NB4 (cell line): ENCODE data around the gene PAOX.
A peak's percentile ranks its signal among the peaks of the same experiment; 100 is the strongest.
"Not testable (repeated sequence)": the region's sequence is repeated elsewhere in the genome, so short reads cannot be mapped to it uniquely, and the experiment has no call there.

Source experiments
- DNase-seq: peaks from one replicate; pipeline ENCODE4 v3.0.0; 2010; ENCODE audit warnings: low read depth
- H3K4me3 ChIP-seq: one replicate; pipeline ENCODE4 v1.5.1; 2011; ENCODE audit warnings: mild to moderate bottlenecking, low read depth, low read length, moderate library complexity
- CTCF ChIP-seq: IDR thresholded peaks from one replicate; pipeline ENCODE4 v1.5.1; 2012; ENCODE audit warnings: low read depth, low read length
- MAX ChIP-seq: IDR thresholded peaks from 2 replicates; pipeline ENCODE4 v1.6.1; 2011; ENCODE audit warnings: low read depth, low read length
- MYC ChIP-seq: IDR thresholded peaks from 2 replicates; pipeline ENCODE4 v1.6.1; 2011; ENCODE audit warnings: low read depth, low read length
- POLR2A ChIP-seq: IDR thresholded peaks from 2 replicates; pipeline ENCODE4 v1.6.1; 2011; ENCODE audit warnings: mild to moderate bottlenecking; ENCODE audit not compliant: insufficient read length; ENCODE audit errors: extremely low read depth

The PAOX gene

DNA sequence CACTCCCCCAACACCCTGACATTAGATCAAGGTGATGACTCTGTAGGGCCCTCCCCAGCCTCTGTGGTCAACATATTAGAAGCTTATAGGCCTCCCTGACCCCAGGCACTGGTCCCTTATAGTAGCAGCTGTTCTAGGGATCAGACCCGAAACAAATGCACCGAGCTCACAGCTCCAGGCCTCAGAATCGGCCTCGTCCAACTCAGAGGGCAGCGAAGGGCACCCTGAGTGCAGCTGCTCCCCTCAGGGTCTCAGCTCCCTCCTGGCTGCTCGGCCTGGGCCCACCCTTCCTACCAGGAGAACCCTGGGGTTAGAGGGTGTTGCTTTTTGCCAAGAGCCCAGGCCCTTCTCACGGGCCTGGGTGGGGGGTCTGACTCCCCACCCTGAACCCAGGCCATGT lies 10.9 kb upstream of the PAOX start:
- no peak for TF ChIP-seq MAX
- TF ChIP-seq MYC: no peak
- no peak for TF ChIP-seq CTCF
- TF ChIP-seq POLR2A: no peak
- H3K4me3 ChIP-seq: no peak overlapping the region
- DNase-seq: no peak

DNA sequence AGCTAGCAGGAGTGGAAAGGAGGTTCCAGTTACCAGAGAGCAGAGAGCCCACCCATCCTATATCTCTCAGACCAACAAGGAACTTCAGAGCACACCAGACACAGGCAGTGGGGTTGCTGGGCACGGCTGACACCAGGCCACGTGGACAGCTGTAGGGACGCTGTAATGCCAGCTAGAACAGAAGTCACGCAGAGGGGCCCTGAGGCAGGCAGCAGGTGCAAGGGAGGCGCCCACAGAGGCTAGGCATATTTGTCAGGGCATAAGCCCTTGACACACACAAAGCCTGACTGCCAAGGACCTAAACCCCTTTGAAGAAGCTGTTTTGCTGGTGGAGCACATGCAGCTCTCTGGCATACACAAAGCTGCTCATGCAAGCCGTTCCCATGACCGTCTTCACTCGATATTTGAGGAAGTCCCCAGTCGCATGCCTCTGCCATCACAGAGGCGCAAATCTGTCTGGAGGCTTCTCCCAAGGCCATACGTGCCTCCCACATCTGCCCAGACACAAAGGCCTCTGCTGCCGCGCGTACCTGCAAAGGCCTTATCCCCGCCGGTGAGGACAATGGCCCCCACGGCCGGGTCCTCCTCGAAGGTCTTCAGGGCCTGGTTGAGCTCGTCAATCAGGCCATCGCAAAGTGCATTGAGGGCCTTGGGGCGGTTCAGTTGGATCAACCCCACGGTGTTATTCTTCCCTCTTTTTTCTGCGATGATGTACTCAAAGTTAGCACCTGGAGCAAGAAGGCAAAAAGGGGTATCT lies 8.9 kb upstream of the PAOX start:
- TF ChIP-seq POLR2A: no peak
- no peak for TF ChIP-seq CTCF
- TF ChIP-seq MAX: no peak
- no peak for TF ChIP-seq MYC
- no peak for DNase-seq

DNA sequence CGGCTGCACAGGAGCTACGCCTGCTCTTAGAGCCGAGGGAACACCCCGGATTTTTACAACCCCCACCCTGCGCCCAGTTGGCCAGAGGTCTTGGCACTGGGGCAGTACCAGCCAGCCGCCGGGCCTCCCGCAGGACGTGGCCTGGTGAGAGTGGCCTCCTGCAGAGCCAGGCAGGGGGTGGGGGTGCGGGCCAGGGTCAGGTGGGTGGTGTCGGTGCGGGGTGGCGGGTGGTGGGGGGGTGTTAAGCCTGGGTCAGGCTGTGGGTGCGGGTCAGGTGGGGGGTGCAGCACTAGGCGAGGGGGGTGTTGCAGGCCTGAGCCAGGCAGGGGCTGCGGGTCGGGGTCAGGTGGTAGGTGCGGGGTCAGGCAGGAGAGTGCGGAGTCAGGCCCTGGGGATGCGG lies 6.6 kb upstream of the PAOX start:
- TF ChIP-seq MAX (no peak), CTCF (no peak), POLR2A (no peak), MYC (no peak)

More for the DNA sequence above, 8.9 kb upstream of the PAOX start:
- no peak overlapping the region for H3K4me3 ChIP-seq

GRCh38 chr10:133373174-133374090 lies 5.6 kb upstream of the PAOX start, which contains the start of gene ECHS1:
Gene ECHS1, minus strand, starts transcription at chr10:133373354. Its CDS starts 21 bp downstream, at chr10:133373333.
- peak; percentile 81 for TF ChIP-seq POLR2A
- TF ChIP-seq MAX: peak; percentile 28; the same call in 1 of the 2 replicates
- peak; percentile 72 for TF ChIP-seq MYC
- TF ChIP-seq CTCF: no peak
- H3K4me3 ChIP-seq: peak within 1 kb of the TSS; percentile 68
- peak; percentile 96 for DNase-seq

More for the DNA sequence above, 6.6 kb upstream of the PAOX start:
- H3K4me3 ChIP-seq: peak overlapping the region; percentile 43
- peak; percentile 28 for DNase-seq

DNA sequence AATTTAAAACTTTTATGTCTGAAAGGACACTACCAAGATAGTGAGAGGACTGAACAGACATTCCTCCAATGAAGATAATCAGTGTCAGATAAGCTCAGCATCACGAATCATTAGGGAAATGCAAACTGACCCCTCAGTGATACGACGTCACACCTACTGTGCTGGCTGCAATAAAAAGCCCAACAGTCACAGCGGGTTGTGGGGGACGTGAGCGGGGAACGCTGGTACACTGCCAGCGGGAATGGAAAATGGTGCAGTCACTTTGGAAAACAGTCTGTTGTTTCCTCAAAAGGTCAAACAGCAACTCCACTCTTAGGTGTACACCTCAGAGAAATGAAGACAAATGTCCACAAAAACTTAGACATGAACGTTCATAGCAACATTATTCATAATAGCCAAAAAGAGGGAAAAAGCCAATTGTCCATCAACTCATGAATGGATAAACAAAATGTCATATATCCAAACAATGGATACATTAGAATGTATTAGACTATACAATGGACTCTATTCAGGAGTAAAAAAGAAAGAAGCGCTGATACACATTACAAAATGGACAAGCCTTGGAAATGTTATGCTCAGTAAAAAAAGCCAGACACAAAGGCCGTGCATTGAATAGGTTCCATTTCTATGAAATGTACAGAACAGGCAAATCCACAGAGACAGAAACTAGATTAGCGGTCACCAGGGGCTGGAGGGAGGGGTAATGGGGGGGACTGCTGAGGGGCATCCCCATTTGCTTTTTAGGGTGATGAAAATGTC lies 3.5 kb upstream of the PAOX start:
- TF ChIP-seq MYC (no peak), MAX (no peak), CTCF (no peak), POLR2A (no peak)
- no peak for DNase-seq
- H3K4me3 ChIP-seq: no peak overlapping the region

DNA sequence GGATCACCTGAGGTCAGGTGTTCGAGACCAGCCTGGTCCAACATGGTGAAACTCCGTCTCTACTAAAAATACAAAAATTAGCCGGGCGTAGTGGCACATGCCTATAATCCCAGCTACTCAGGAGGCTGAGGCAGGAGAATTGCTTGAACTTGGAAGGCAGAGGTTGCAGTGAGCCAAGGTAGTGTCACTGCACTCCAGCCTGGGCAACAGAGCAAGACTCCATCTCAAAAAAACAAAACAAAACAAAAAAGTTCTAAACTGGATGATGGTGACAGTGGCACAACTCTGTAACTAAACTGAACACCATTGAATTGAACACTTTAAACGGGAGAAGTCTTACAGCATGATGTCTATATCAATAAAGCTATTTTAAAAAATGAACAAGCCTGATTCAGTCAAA lies 2.9 kb upstream of the PAOX start:
- not testable (repeated sequence) for H3K4me3 ChIP-seq, DNase-seq
